HG03175 (cell line): ENCODE measurements around the gene VWA7.

Experiments
- ATAC-seq: cut with Tn5 transposase; IDR thresholded peaks from one replicate; pipeline ENCODE4 v1.9.1; 2021; ENCODE audit warnings: mild to moderate bottlenecking, moderate library complexity; ENCODE audit not compliant: unreplicated experiment

Gene VWA7

GRCh38 chr6:31778999-31779885 lies 2.1 kb upstream of the VWA7 start:
- ATAC-seq: no peak

- no peak for ATAC-seq
Observed at GRCh38 chr6:31778193-31778592, 1.1 kb upstream of the VWA7 start.

- ATAC-seq: no peak
Observed at GRCh38 chr6:31777667-31778050, 531 bp upstream of the VWA7 start.

- no peak for ATAC-seq
Observed at GRCh38 chr6:31776485-31776988, 591 bp downstream of the VWA7 start.

- no peak for ATAC-seq
Observed at GRCh38 chr6:31775633-31776484, 1.3 kb downstream of the VWA7 start.

- ATAC-seq: no peak
Observed at GRCh38 chr6:31775184-31775583, 1.9 kb downstream of the VWA7 start.

GRCh38 chr6:31771992-31772358 lies 5.2 kb downstream of the VWA7 start:
- no peak for ATAC-seq

GRCh38 chr6:31770860-31771259 lies 6.3 kb downstream of the VWA7 start:
- ATAC-seq: no peak

GRCh38 chr6:31769684-31770371 lies 7.3 kb downstream of the VWA7 start:
- no peak for ATAC-seq

DNA sequence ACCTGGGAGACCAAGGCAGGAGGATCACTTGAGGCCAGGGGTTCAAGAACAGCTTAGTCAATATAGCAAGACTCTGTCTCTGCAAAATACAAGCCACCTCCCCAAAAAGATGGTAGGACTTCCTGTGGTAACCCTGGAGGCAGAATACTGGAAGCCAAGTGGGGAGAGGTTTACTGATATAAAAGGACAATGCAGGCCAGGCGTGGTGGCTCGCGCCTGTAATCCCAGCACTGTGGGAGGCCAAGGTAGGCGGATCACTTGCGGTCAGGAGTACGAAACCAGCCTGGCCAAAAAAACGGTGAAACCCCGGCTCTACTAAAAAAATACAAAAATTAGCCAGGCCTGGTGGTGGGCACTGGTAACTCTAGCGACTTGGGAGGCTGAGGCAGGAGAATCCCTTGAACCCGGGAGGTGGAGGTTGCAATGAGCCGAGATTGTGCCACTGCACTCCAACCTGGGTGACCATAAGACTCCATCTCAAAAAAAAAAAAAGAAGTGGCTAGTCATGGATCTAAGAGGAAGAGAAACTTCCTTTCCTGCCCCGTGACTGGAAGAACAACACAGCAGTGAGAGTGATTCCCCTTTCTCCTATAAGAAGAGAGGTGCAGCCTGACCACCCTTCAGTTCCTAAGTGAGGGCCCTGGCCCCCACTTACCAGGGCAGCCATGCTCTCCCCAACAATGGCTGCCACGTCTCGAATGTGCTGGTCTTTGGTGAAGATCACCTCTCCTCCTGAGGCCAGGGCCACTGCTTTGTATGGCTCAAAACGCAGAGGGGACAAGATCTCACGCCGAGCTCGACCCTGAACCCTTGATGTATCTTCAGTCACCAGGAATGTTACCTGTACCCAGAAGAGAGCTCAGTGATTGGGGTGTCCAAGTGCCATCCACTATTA lies 8.5 kb downstream of the VWA7 start:
- ATAC-seq: no peak

GRCh38 chr6:31767096-31767645 lies 10.0 kb downstream of the VWA7 start:
- ATAC-seq: no peak

DNA sequence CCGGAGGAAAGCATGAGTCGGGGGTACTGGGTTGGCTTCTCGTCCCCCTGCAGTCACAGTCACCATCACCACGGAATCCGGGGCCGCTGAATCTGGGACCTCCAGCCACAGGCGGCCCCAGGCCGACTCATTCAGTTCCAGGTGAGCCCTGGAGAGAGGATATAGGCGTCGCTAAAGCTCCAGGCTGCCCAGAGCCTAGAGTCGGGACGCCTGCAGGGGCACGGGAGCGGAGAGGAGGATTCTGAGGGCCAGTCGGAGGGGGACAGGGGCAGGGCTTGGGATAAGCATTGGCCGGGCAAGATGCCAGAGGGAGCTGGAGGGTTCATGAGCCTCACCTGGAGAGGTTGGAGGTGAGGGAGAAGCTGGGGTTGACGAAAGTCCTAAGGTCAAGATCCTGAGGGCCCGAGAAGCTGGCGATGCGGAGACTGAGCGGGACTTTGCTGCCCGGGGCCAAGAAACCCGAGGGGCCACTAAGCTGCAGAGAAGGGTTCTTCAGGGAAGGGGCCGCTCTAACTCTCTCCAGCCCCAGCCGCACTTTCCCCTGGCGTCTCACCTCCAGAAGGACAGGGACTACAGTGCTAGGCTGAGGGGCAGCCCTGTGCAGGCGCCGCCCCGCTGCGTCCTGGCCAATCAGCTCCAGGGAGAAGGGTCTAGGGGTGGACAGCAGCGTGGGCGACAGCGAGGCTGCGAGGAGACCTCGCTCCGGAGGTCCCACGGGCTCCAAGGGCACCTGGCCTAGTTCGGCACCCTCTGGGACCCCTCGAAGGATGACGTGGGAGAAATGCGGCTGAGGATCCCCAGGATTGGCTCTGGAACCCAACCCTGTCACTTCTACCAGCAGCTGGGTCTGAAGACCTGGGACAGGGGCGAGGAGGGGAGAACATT lies 11.0 kb downstream of the VWA7 start:
- no peak for ATAC-seq

GRCh38 chr6:31765559-31765909 lies 11.6 kb downstream of the VWA7 start:
- no peak for ATAC-seq

DNA sequence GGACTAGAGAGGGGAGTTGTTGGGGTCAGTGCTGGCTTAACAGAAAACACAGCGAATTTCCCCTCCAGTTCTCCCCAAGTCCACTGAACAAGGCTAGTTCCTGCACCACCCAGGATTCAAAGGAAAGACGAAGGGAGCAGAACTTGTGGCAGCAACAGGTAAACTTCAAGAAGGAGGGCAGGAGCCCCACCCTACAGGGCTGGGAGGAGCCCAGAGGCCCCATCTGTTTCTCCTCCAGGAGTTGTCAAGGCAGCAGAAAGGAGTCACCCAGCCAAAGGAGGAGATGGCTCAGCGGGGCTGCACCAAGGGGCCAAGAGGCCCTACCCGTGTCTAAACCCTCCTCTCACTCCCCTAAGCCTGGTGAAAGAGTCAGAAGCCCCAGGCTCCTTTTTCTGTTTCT lies 12.9 kb downstream of the VWA7 start:
- ATAC-seq: no peak

GRCh38 chr6:31763619-31763940 lies 13.5 kb downstream of the VWA7 start:
- ATAC-seq: no peak

GRCh38 chr6:31762878-31763618 lies 14.1 kb downstream of the VWA7 start:
- no peak for ATAC-seq

- no peak for ATAC-seq
Observed at GRCh38 chr6:31762356-31762755, 14.8 kb downstream of the VWA7 start, which contains the start of gene SAPCD1. Gene SAPCD1 (plus strand): TSS chr6:31762656. CDS start chr6:31763055, 399 bp downstream.

- ATAC-seq: no peak
Observed at GRCh38 chr6:31761343-31761742, 15.8 kb downstream of the VWA7 start.
